Gastrocnemius medialis (tissue), 4 donors: ENCODE data around the gene SDCCAG8. TPM values are rescaled to one million over a fixed set of nuclear protein-coding genes. Genes with fewer than 3 reads are reported as not detected.

Source experiments
- ATAC-seq, 2 donors: fragments of 150-250 bp; one replicate each; pipeline ENCODE4 v1.9.1; 2016
- DNase-seq, 2 donors: peaks; one replicate each; pipeline ENCODE4 v3.0.0-alpha.2; 2019
- H3K27ac ChIP-seq, 4 donors: fragments of 200-600 bp; sonication (generic); 1 replicate in 1 of 4; 2 replicates in 3 of 4; pipeline ENCODE4 v1.5.1; 2016 to 2018; ENCODE audit warnings: mild to moderate bottlenecking in 2 of 4, moderate library complexity in 1 of 4
- H3K27me3 ChIP-seq, 3 donors: fragments of 200-600 bp; sonication (generic) in 2 of 3; 1 replicate in 1 of 3; 2 replicates in 2 of 3; pipeline versions ENCODE4 v1.5.1 to v1.6.0; 2016 to 2019; ENCODE audit warnings: mild to moderate bottlenecking in 1 of 3, moderate library complexity in 1 of 3
- H3K36me3 ChIP-seq, 2 donors: fragments of 200-600 bp; sonication (generic) in 1 of 2; one replicate each; pipeline ENCODE4 v1.5.1; 2017 to 2018
- H3K4me1 ChIP-seq, 2 donors: fragments of 200-600 bp; sonication (generic) in 1 of 2; one replicate each; pipeline ENCODE4 v1.5.1; 2016 to 2017; ENCODE audit warnings: mild to moderate bottlenecking in 2 of 2
- H3K4me3 ChIP-seq, 4 donors: fragments of 200-600 bp; sonication (generic) in 3 of 4; 1 replicate in 1 of 4; 2 replicates in 3 of 4; pipeline ENCODE4 v1.5.1; 2016 to 2019; ENCODE audit warnings: mild to moderate bottlenecking in 2 of 4
- H3K9me3 ChIP-seq, 3 donors: fragments of 200-600 bp; sonication (generic) in 2 of 3; 1 replicate in 1 of 3; 2 replicates in 2 of 3; pipeline ENCODE4 v1.5.1; 2016 to 2019
- POLR2A ChIP-seq, 2 donors: fragments of 450-650 bp; IDR thresholded peaks; one replicate each; pipeline ENCODE4 v1.6.1; 2017; ENCODE audit warnings: antibody characterized with exemption in 2 of 2, mild to moderate bottlenecking in 2 of 2, moderate library complexity in 2 of 2
- in situ Hi-C, 4 donors: fragments of 200-750 bp; cut with MboI; loops; one replicate each; pipeline versions ENCODE4 v1.15.0 to v1.8.0; 2017; ENCODE audit warnings: low sequenced_read_pairs in 4 of 4
- intact Hi-C: fragments of 100-400 bp; cut with DNase I; formaldehyde crosslinking; loops from one replicate; pipeline ENCODE4 v1.15.1; 2023; ENCODE audit warnings: low total_unique reads
- microRNA-seq, 2 donors: library from miRNA; unstranded; fragments of <30 nt; microRNA quantifications; one replicate each; pipeline ENCODE4, GENCODE V29; 2016; ENCODE audit warnings: borderline replicate concordance in 2 of 2
- total RNA-seq, 4 donors: library from RNA; depleted of rRNA; stranded (reverse); fragments of >200 nt; gene quantifications; one replicate each; pipeline versions ENCODE4 v1.1.0 to v1.2.3, GENCODE V29; 2016
- TF ChIP-seq, protein P1 (sequence below), 5 experiments: fragments of 450-650 bp in 3 of 5; fragments of 200-600 bp in 2 of 5; sonication (generic) in 2 of 5; IDR thresholded peaks in 4 of 5; conservative IDR thresholded peaks in 1 of 5; 1 replicate in 4 of 5; 2 replicates in 1 of 5; pipeline ENCODE4 v1.5.1; 2016 to 2019; ENCODE audit warnings: antibody characterized with exemption in 5 of 5, mild to moderate bottlenecking in 3 of 5, moderate library complexity in 3 of 5

SDCCAG8 gene
- total RNA-seq, 4 donors from 2014 or later = 12.3 to 33.9 (median 26.1) TPM

DNA sequence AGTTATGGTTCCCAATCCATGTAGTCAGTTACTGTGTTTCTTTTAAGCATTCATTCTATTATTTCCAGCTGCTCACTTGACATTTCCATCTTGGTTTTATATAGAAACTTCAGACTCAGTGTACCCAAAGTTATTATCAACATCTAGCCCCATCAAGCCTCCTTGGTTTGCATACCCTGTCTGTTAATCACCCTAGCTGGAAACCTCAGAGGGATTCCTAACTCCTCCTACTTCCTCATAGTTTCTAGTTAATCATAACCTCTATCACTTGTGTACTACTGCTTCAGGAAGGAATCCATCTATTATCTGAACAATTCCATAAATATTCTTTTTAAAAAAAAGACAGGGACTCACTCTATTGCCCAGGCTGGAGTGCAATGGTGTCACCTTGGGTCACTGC lies 293.3 kb downstream of the SDCCAG8 start:
- intact Hi-C loops = no loop called here
- Histone ChIP-seq H3K4me3 (no peak overlapping the region), H3K9me3 (no peaks in the 10 kb centered on the region), H3K36me3 (peaks cover 0 to 9% of the 10 kb centered on the region in 2 donors), H3K4me1 (no peaks in the 10 kb centered on the region), H3K27ac (no peak overlapping the region), H3K27me3 (no peaks in the 10 kb centered on the region)
- DNase-seq (no peak), ATAC-seq (no peak)
- in situ Hi-C loops = no loop called here
- TF ChIP-seq, protein P1, sequence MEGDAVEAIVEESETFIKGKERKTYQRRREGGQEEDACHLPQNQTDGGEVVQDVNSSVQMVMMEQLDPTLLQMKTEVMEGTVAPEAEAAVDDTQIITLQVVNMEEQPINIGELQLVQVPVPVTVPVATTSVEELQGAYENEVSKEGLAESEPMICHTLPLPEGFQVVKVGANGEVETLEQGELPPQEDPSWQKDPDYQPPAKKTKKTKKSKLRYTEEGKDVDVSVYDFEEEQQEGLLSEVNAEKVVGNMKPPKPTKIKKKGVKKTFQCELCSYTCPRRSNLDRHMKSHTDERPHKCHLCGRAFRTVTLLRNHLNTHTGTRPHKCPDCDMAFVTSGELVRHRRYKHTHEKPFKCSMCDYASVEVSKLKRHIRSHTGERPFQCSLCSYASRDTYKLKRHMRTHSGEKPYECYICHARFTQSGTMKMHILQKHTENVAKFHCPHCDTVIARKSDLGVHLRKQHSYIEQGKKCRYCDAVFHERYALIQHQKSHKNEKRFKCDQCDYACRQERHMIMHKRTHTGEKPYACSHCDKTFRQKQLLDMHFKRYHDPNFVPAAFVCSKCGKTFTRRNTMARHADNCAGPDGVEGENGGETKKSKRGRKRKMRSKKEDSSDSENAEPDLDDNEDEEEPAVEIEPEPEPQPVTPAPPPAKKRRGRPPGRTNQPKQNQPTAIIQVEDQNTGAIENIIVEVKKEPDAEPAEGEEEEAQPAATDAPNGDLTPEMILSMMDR (IDR thresholded peaks at IDR 0.05 in 4 of 5, conservative IDR thresholded peaks at IDR 0.05 in 1 of 5) = no peak
- TF ChIP-seq POLR2A (IDR thresholded peaks at IDR 0.05) = no peak

Small RNAs within 50 kb of the gene (microRNA-seq; reads per million reads assigned to microRNA genes)
- gene MIR4677 = 1.2 to 2.6 reads per million in 2 donors

Other genes with a start within 250 kb of the SDCCAG8 start
- 10 to 100 TPM; 13.8 to 36.9 (median 31.1) TPM for gene CEP170, start 760 bp upstream of the SDCCAG8 start, total RNA-seq